K562 (cell line): ENCODE results near the gene SH2D7. TPM values are rescaled to one million over a fixed set of nuclear protein-coding genes. Genes with fewer than 3 reads are reported as not detected.
"Not testable (repeated sequence)": the region's sequence is repeated elsewhere in the genome, so short reads cannot be mapped to it uniquely, and the experiment has no call there.

Experiments
- ATAC-seq: fragments of 200-7000 bp; cut with Tn5 transposase; 3 replicates; pipeline ENCODE4 v1.9.1; 2020; ENCODE audit warnings: moderate library complexity
- BruUV-seq: library from RNA; stranded (reverse); fragments of 400-500 nt; replicated peaks from 2 replicates; lab custom pipeline; 2021; lab: Mats Ljungman, UMichigan
- CTCF ChIA-PET: fragments of 300-600 bp; formaldehyde crosslinking; extraction: SDS; loops from one replicate; lab custom pipeline; 2021; ENCODE audit warnings: low intra/inter-chr PET ratio; lab: Yijun Ruan, JAX
- POLR2A ChIA-PET: fragments of 300-600, 350-650 bp; sonication (Branson Sonifier 250); formaldehyde crosslinking; extraction: SDS; loops from one replicate; lab custom pipeline; 2021; ENCODE audit warnings: antibody characterized with exemption, inconsistent platforms; lab: Yijun Ruan, JAX
- DNase-seq, 4 experiments: peaks; one replicate each; pipeline versions ENCODE4 v3.0.0 to v3.0.0-alpha.2; 2011 to 2018; ENCODE audit warnings: low spot score in 3 of 4, mixed read lengths in 3 of 4; ENCODE audit errors: extremely low read depth in 1 of 4
- FAIRE-seq: peaks from 2 replicates; lab custom pipeline; 2011; peaks lifted over from hg19 to GRCh38; lab: Jason Lieb, UNC
- H2AFZ ChIP-seq: 2 replicates; pipeline ENCODE4 v1.6.0; 2011; ENCODE audit warnings: low read depth, low read length, control low read depth, inconsistent platforms
- H3K27ac ChIP-seq: fragments of 200-600 bp; 3 replicates; pipeline ENCODE4 v1.8.0; 2011; ENCODE audit warnings: low read depth, mild to moderate bottlenecking, control low read depth, inconsistent platforms, low read length, moderate library complexity, mixed read lengths; ENCODE audit errors: extremely low read depth
- H3K27me3 ChIP-seq, 2 experiments: fragments of 300-600 bp in 1 of 2; 2 replicates in 1 of 2; 3 replicates in 1 of 2; pipeline versions ENCODE4 v1.6.0 to v1.8.0; 2011; ENCODE audit warnings: inconsistent platforms in 2 of 2, low read length in 2 of 2, mild to moderate bottlenecking in 1 of 2, mixed read lengths in 1 of 2, moderate library complexity in 1 of 2; ENCODE audit not compliant: control insufficient read depth in 2 of 2, insufficient read depth in 2 of 2
- H3K36me3 ChIP-seq: fragments of 300-600 bp; 3 replicates; pipeline ENCODE4 v1.8.0; 2011; ENCODE audit warnings: mild to moderate bottlenecking, low read length, inconsistent platforms; ENCODE audit not compliant: control insufficient read depth, insufficient read depth
- H3K4me1 ChIP-seq, 2 experiments: fragments of 200-600 bp in 1 of 2; replicated peaks in 1 of 2; 2 replicates in 1 of 2; 3 replicates in 1 of 2; pipeline versions ENCODE4 v1.5.1 to v1.8.0; 2011; ENCODE audit warnings: inconsistent platforms in 2 of 2, low read length in 2 of 2, mild to moderate bottlenecking in 1 of 2, mixed read lengths in 1 of 2, moderate library complexity in 1 of 2; ENCODE audit not compliant: control insufficient read depth in 2 of 2, insufficient read depth in 2 of 2
- H3K4me2 ChIP-seq: 2 replicates; pipeline ENCODE4 v1.6.1; 2011; ENCODE audit warnings: low read length, control low read depth, inconsistent platforms, mixed read lengths; ENCODE audit not compliant: insufficient read depth
- H3K4me3 ChIP-seq: fragments of 200-600 bp; sonication (generic), shearing (Covaris generic); 2 replicates; pipeline ENCODE4 v1.5.1; 2016; ENCODE audit warnings: control low read depth, inconsistent platforms
- H3K79me2 ChIP-seq: fragments of 200-600 bp; 3 replicates; pipeline ENCODE4 v1.8.0; 2011; ENCODE audit warnings: low read length, inconsistent platforms; ENCODE audit not compliant: control insufficient read depth, insufficient read depth
- H3K9ac ChIP-seq, 2 experiments: 2 replicates each; pipeline versions ENCODE4 v1.6.0 to v1.6.1; 2011; ENCODE audit warnings: low read depth in 2 of 2, low read length in 2 of 2, control low read depth in 1 of 2, inconsistent platforms in 1 of 2, mild to moderate bottlenecking in 1 of 2, mixed read lengths in 1 of 2; ENCODE audit not compliant: insufficient read depth in 1 of 2
- H3K9me1 ChIP-seq: one replicate; pipeline ENCODE4 v1.6.0; 2011; ENCODE audit warnings: inconsistent platforms, mild to moderate bottlenecking, low read length, moderate library complexity; ENCODE audit not compliant: control insufficient read depth, insufficient read depth
- H3K9me3 ChIP-seq: replicated peaks from 2 replicates; pipeline ENCODE4 v1.5.1; 2011; ENCODE audit warnings: low read depth, low read length, inconsistent platforms; ENCODE audit not compliant: control insufficient read depth, insufficient read depth
- H4K20me1 ChIP-seq: replicated peaks from 2 replicates; pipeline ENCODE4 v1.6.1; 2011; ENCODE audit warnings: low read length, inconsistent platforms, mixed read lengths; ENCODE audit not compliant: control insufficient read depth, insufficient read depth
- BCL6 ChIP-seq: fragments of 250-450 bp; sonication (Bioruptor Pico); IDR thresholded peaks from 2 replicates; pipeline ENCODE4 v1.4.0; 2020
- CBFA2T3 ChIP-seq: fragments of 450-650 bp; IDR thresholded peaks from 2 replicates; pipeline ENCODE4 v1.6.1; 2017
- CBX3 ChIP-seq, 2 experiments: IDR thresholded peaks; 1 replicate in 1 of 2; 2 replicates in 1 of 2; pipeline ENCODE4 v1.6.1; 2012; ENCODE audit warnings: inconsistent platforms in 2 of 2, low read length in 2 of 2, borderline replicate concordance in 1 of 2, control low read depth in 1 of 2
- CTBP1 ChIP-seq: fragments of 450-650 bp; IDR thresholded peaks from 2 replicates; pipeline ENCODE4 v1.6.1; 2016; ENCODE audit warnings: borderline replicate concordance
- ESRRA ChIP-seq: fragments of 450-650 bp; IDR thresholded peaks from 2 replicates; pipeline ENCODE4 v1.6.1; 2014; ENCODE audit warnings: low read depth, mild to moderate bottlenecking, moderate library complexity, borderline replicate concordance
- KDM1A ChIP-seq, 2 experiments: fragments of 450-650 bp; IDR thresholded peaks; 2 replicates each; pipeline ENCODE4 v1.6.1; 2016; ENCODE audit warnings: mild to moderate bottlenecking in 2 of 2
- PHB2 ChIP-seq: fragments of 450-650 bp; IDR thresholded peaks from 2 replicates; pipeline ENCODE4 v1.6.1; 2017; ENCODE audit warnings: low read depth
- PHF21A ChIP-seq: fragments of 450-650 bp; IDR thresholded peaks from 2 replicates; pipeline ENCODE4 v1.6.1; 2017; ENCODE audit warnings: low read depth, borderline replicate concordance
- RBM22 ChIP-seq: fragments of 200-400 bp; formaldehyde crosslinking; IDR thresholded peaks from 2 replicates; pipeline ENCODE4 v1.6.1; 2018; ENCODE audit warnings: low read length, low read depth; ENCODE audit not compliant: poor library complexity, severe bottlenecking
- RUNX1 ChIP-seq: sonication (generic); IDR thresholded peaks from 2 replicates; pipeline ENCODE4 v1.6.1; 2016; ENCODE audit warnings: antibody characterized with exemption, low read depth
- YBX1 ChIP-seq: fragments of 450-650 bp; IDR thresholded peaks from 2 replicates; pipeline ENCODE4 v1.7.1; 2016; ENCODE audit warnings: mild to moderate bottlenecking
- ZBED1 ChIP-seq: IDR thresholded peaks from 2 replicates; pipeline ENCODE4 v1.6.1; 2014
- ZEB2 ChIP-seq: fragments of 450-650 bp; IDR thresholded peaks from 2 replicates; pipeline ENCODE4 v1.6.1; 2016
- WGBS: fragments of 100-300 bp; shearing (Covaris generic); methylation state at CpG from one replicate; pipeline ENCODE4 v1.1.6; 2016; ENCODE audit warnings: low coverage, mixed read lengths; ENCODE audit not compliant: insufficient coverage; ENCODE audit errors: missing lambda C conversion rate; 5-methylcytosine and 5-hydroxymethylcytosine counted together
- in situ Hi-C: fragments of 300-500 bp; cut with MboI; formaldehyde crosslinking; loops from 4 replicates; pipeline ENCODE4 v1.15.0; 2018; ENCODE audit warnings: inconsistent platforms, mixed read lengths
- intact Hi-C: fragments of 100-400 bp; cut with micrococcal nuclease; formaldehyde crosslinking; loops from 2 replicates; pipeline ENCODE4 v1.14.2; 2022
- polyA plus RNA-seq, 8 experiments: library from polyadenylated mRNA; depleted of rRNA in 4 of 8; stranded (reverse) in 5 of 8; unstranded in 3 of 8; fragments of >200 nt; fragmentation: Nextera tagmentation in 2 of 8; fragmentation: Illumina TruSeq in 1 of 8; extraction: Ambion mirVana in 2 of 8; extraction: Trizol in 1 of 8; gene quantifications; 2 replicates each; pipeline versions ENCODE4 v1.2.1 to v1.2.3, GENCODE V29; 2011 to 2014; ENCODE audit warnings: inconsistent platforms in 1 of 8, missing spikeins in 1 of 8
- total RNA-seq, 7 experiments: library from RNA; depleted of rRNA in 6 of 7; stranded (reverse); fragments of >200 nt in 6 of 7; fragmentation: Illumina TruSeq in 2 of 7; extraction: Trizol in 2 of 7; gene quantifications; 2 replicates each; pipeline versions ENCODE4 v1.2.1 to v1.2.3, GENCODE V29; 2011 to 2021; ENCODE audit warnings: low replicate concordance in 1 of 7
- TF ChIP-seq, protein P1 (sequence below): fragments of 450-650 bp; IDR thresholded peaks from 2 replicates; pipeline ENCODE4 v1.6.1; 2016; ENCODE audit warnings: borderline replicate concordance
- TF ChIP-seq, protein P2 (sequence below), 2 experiments: fragments of 450-650 bp; conservative IDR thresholded peaks; 2 replicates each; pipeline ENCODE4 v1.6.1; 2017; ENCODE audit warnings: mild to moderate bottlenecking in 2 of 2, moderate library complexity in 2 of 2
- TF ChIP-seq, protein P3 (sequence below), 2 experiments: IDR thresholded peaks; 2 replicates each; pipeline ENCODE4 v1.6.1; 2011; ENCODE audit warnings: borderline replicate concordance in 1 of 2, control low read depth in 1 of 2, low read depth in 1 of 2, low read length in 1 of 2, mild to moderate bottlenecking in 1 of 2, mixed read lengths in 1 of 2, moderate library complexity in 1 of 2; ENCODE audit not compliant: insufficient read depth in 1 of 2, insufficient read length in 1 of 2, poor library complexity in 1 of 2, severe bottlenecking in 1 of 2; ENCODE audit errors: extremely low read depth in 1 of 2

The SH2D7 gene
- total and polyA plus RNA-seq, 9 of the 15 experiments (the other 6 are each of a cell fraction or from before 2014, with no cell fraction given): not detected

DNA sequence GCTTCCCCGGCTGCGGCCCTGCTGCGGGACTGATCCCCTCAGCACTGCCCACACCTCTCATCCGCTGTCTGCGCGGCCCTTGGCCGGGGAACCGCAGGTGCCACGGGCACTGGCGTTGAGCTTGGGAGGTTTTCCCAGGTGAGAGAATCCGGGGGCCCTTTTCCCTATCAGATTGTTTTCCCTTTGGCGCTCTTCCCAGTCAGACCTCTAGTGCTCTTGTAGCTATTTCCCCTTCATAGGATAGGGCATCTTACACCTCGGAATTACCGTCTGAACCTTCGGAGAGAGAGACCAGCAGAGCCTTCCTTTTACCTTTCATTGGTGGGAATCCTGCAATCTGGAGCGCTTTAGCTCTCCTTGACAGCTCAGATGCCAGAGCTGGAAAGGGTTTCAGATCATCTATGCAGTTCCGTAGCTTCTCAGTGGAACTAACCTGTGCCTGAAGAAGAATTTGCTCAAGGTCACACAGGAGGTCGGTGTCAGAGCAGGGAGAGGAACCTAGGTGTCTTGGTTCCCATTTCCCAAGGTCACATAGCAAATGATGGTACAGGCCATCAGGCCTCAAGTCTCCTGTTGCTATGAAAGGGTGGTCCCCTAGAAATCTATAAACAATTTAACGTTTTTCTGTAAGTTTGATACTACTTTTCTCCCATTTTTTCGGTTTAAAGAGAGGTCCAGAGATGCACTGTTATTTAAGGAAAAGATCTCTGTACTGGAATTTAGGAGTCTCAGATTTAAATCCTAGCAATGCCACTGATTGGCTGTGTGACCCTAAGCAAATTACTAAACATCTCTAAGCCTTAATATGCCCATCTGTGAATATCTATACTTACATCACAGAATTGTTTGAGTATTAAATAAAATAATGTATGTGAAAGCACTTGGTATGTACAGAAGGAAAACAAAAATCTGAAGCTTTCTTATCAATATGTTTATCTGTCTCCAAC lies 57.7 kb downstream of the SH2D7 start (continued):
- TF ChIP-seq KDM1A (IDR thresholded peaks at IDR 0.05): peak; percentile 74 to 85; a peak in 3 of 4 replicates
- peak; percentile 16; the same call in 1 of the 2 replicates for TF ChIP-seq CBFA2T3
- TF ChIP-seq RBM22: no peak
- TF ChIP-seq, protein P1, sequence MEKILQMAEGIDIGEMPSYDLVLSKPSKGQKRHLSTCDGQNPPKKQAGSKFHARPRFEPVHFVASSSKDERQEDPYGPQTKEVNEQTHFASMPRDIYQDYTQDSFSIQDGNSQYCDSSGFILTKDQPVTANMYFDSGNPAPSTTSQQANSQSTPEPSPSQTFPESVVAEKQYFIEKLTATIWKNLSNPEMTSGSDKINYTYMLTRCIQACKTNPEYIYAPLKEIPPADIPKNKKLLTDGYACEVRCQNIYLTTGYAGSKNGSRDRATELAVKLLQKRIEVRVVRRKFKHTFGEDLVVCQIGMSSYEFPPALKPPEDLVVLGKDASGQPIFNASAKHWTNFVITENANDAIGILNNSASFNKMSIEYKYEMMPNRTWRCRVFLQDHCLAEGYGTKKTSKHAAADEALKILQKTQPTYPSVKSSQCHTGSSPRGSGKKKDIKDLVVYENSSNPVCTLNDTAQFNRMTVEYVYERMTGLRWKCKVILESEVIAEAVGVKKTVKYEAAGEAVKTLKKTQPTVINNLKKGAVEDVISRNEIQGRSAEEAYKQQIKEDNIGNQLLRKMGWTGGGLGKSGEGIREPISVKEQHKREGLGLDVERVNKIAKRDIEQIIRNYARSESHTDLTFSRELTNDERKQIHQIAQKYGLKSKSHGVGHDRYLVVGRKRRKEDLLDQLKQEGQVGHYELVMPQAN: no peak
- TF ChIP-seq YBX1: no peak
- TF ChIP-seq BCL6 (CRISPR knock-in tag): no peak
- TF ChIP-seq, protein P2, sequence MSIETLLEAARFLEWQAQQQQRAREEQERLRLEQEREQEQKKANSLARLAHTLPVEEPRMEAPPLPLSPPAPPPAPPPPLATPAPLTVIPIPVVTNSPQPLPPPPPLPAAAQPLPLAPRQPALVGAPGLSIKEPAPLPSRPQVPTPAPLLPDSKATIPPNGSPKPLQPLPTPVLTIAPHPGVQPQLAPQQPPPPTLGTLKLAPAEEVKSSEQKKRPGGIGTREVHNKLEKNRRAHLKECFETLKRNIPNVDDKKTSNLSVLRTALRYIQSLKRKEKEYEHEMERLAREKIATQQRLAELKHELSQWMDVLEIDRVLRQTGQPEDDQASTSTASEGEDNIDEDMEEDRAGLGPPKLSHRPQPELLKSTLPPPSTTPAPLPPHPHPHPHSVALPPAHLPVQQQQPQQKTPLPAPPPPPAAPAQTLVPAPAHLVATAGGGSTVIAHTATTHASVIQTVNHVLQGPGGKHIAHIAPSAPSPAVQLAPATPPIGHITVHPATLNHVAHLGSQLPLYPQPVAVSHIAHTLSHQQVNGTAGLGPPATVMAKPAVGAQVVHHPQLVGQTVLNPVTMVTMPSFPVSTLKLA (conservative IDR thresholded peaks at IDR 0.05): no peak
- peak; percentile 69 for TF ChIP-seq ESRRA
- no peak for TF ChIP-seq PHB2
- no peak for TF ChIP-seq RUNX1
- no peak for TF ChIP-seq ZBED1
- 0 out of 2 replicates have a peak, but pooled peaks have one; percentile 28 for TF ChIP-seq PHF21A
- TF ChIP-seq, protein P3, sequence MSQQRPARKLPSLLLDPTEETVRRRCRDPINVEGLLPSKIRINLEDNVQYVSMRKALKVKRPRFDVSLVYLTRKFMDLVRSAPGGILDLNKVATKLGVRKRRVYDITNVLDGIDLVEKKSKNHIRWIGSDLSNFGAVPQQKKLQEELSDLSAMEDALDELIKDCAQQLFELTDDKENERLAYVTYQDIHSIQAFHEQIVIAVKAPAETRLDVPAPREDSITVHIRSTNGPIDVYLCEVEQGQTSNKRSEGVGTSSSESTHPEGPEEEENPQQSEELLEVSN (IDR thresholded peaks at IDR 0.05; ENCODE audit: borderline replicate concordance in 1 of 2, extremely low read depth in 1 of 2, insufficient read depth in 1 of 2, insufficient read length in 1 of 2, low read depth in 1 of 2, low read length in 1 of 2, poor library complexity in 1 of 2, severe bottlenecking in 1 of 2): no peak
- 0 out of 2 replicates have a peak, but pooled peaks have one; percentile 22 for TF ChIP-seq CTBP1
- no peak for TF ChIP-seq ZEB2
- no peak for TF ChIP-seq CBX3 (IDR thresholded peaks at IDR 0.05; ENCODE audit: borderline replicate concordance in 1 of 2, low read length in 2 of 2)

DNA sequence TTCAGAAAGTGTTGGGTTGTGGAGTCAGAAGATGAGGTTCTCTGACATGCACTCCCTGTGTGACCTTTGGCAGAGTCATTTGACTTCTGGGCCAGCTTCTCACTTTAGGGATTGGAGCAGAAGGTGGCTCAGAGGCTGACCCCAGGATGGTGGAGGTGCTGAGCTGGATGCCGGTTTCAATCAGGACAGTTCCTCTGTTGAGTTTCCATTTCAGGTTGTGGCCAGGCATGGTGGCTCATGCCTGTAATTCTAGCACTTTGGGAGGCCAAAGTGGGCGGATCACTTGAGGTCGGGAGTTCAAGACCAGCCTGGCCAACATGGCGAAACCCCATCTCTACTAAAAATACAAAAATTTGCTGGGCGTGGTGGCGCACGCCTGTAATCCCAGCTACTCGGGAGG lies 58.7 kb downstream of the SH2D7 start:
- POLR2A ChIA-PET, in situ Hi-C loops: not testable (repeated sequence)
- WGBS: 87% methylated on average over 5 of the region's 8 CpGs

More for the DNA sequence above, 58.7 kb downstream of the SH2D7 start:
- H3K27me3 ChIP-seq, H2AFZ ChIP-seq, intact Hi-C loops, H3K27ac ChIP-seq, H3K4me3 ChIP-seq, CTCF ChIA-PET, H3K9ac ChIP-seq, ATAC-seq, H4K20me1 ChIP-seq, H3K9me1 ChIP-seq, DNase-seq, H3K4me2 ChIP-seq, BruUV-seq, FAIRE-seq, H3K9me3 ChIP-seq: not testable (repeated sequence)
- Histone ChIP-seq H3K36me3 (peaks cover 28% of the 10 kb centered on the region; the same call in 1 of the 3 replicates), H3K4me1 (peaks cover 20 to 23% of the 10 kb centered on the region in 2 experiments; a peak in 4 of 5 replicates), H3K79me2 (peaks cover 39% of the 10 kb centered on the region)
